HepG2 (cell line): Measurements from ENCODE around the gene WDR73. TPM values are rescaled to one million over a fixed set of nuclear protein-coding genes. Genes with fewer than 3 reads are reported as not detected.

Source experiments
- AHDC1 ChIP-seq: sonication (generic); formaldehyde crosslinking; IDR thresholded peaks from 2 replicates; pipeline ENCODE4 v1.5.1; 2020; ENCODE audit warnings: mild to moderate bottlenecking, missing genetic modification reagents, borderline replicate concordance
- CSRNP1 ChIP-seq: sonication (generic); formaldehyde crosslinking; IDR thresholded peaks from 2 replicates; pipeline ENCODE4 v1.8.1; 2023; ENCODE audit warnings: mild to moderate bottlenecking, missing genetic modification reagents
- GPN1 ChIP-seq: sonication (generic); formaldehyde crosslinking; IDR thresholded peaks from 2 replicates; pipeline ENCODE4 v1.5.1; 2020; ENCODE audit warnings: missing genetic modification reagents, borderline replicate concordance
- KLF6 ChIP-seq: IDR thresholded peaks from 2 replicates; pipeline ENCODE4 v1.8.0; 2016; ENCODE audit warnings: missing biosample characterization, missing genetic modification reagents
- MLXIP ChIP-seq: sonication (generic); formaldehyde crosslinking; IDR thresholded peaks from 2 replicates; pipeline ENCODE4 v1.9.0; 2021; ENCODE audit warnings: missing genetic modification reagents, borderline replicate concordance
- NCOA2 ChIP-seq: sonication (generic); formaldehyde crosslinking; IDR thresholded peaks from 2 replicates; pipeline ENCODE4 v1.8.0; 2022; ENCODE audit warnings: inconsistent platforms
- NFE2L1 ChIP-seq: sonication (generic); formaldehyde crosslinking; IDR thresholded peaks from 2 replicates; pipeline ENCODE4 v1.4.0; 2020; ENCODE audit warnings: missing genetic modification reagents, mild to moderate bottlenecking, borderline replicate concordance
- PATZ1 ChIP-seq: sonication (generic); formaldehyde crosslinking; IDR thresholded peaks from 2 replicates; pipeline ENCODE4 v1.4.0; 2020; ENCODE audit warnings: missing genetic modification reagents
- SRSF9 ChIP-seq: fragments of 200-400 bp; formaldehyde crosslinking; IDR thresholded peaks from 2 replicates; pipeline ENCODE4 v1.6.1; 2018; ENCODE audit warnings: borderline replicate concordance, mild to moderate bottlenecking, low read depth, low read length; ENCODE audit not compliant: insufficient read depth, poor library complexity, severe bottlenecking
- SYNCRIP ChIP-seq: fragments of 200-400 bp; formaldehyde crosslinking; IDR thresholded peaks from 2 replicates; pipeline ENCODE4 v1.6.1; 2018; ENCODE audit warnings: mild to moderate bottlenecking, low read depth, low read length; ENCODE audit not compliant: insufficient read depth
- TBL1XR1 ChIP-seq: fragments of 150-350 bp; IDR thresholded peaks from 2 replicates; pipeline ENCODE4 v1.6.1; 2014; ENCODE audit warnings: borderline replicate concordance, low read length; ENCODE audit not compliant: partially characterized antibody
- TCF7 ChIP-seq: sonication (generic); IDR thresholded peaks from 2 replicates; pipeline ENCODE4 v1.6.1; 2016; ENCODE audit warnings: antibody characterized with exemption, low read depth
- TOE1 ChIP-seq: sonication (generic); formaldehyde crosslinking; IDR thresholded peaks from 2 replicates; pipeline ENCODE4 v1.4.0; 2020; ENCODE audit warnings: mild to moderate bottlenecking, missing genetic modification reagents
- ZNF160 ChIP-seq: sonication (generic); formaldehyde crosslinking; IDR thresholded peaks from 2 replicates; pipeline ENCODE4 v1.8.0; 2022; ENCODE audit warnings: mild to moderate bottlenecking, inconsistent platforms, missing genetic modification reagents
- ZNF251 ChIP-seq: sonication (generic); formaldehyde crosslinking; IDR thresholded peaks from 2 replicates; pipeline ENCODE4 v1.9.0; 2021; ENCODE audit warnings: mild to moderate bottlenecking, missing genetic modification reagents
- ZNF557 ChIP-seq: sonication (generic); formaldehyde crosslinking; IDR thresholded peaks from 2 replicates; pipeline ENCODE4 v1.4.0; 2020; ENCODE audit warnings: missing genetic modification reagents
- ZNF850 ChIP-seq: sonication (generic); formaldehyde crosslinking; conservative IDR thresholded peaks from 2 replicates; pipeline ENCODE4 v1.9.0; 2021; ENCODE audit warnings: mild to moderate bottlenecking, missing genetic modification reagents
- polyA plus RNA-seq, 8 experiments: library from polyadenylated mRNA; depleted of rRNA in 3 of 8; stranded (reverse) in 7 of 8; unstranded in 1 of 8; fragments of >200 nt; fragmentation: Illumina TruSeq in 4 of 8; extraction: Trizol in 4 of 8; gene quantifications; 2 replicates each; pipeline versions ENCODE4 v1.2.1 to v1.2.3, GENCODE V29; 2011 to 2016; ENCODE audit warnings: low read depth in 4 of 8, missing spikeins in 1 of 8, mixed read lengths in 1 of 8; ENCODE audit not compliant: insufficient read depth in 1 of 8
- total RNA-seq, 5 experiments: library from RNA; depleted of rRNA; stranded (reverse); fragments of >200 nt; fragmentation: Illumina TruSeq; extraction: Trizol; gene quantifications; 2 replicates each; pipeline ENCODE4 v1.2.3, GENCODE V29; 2016; ENCODE audit warnings: low read depth in 1 of 5

Gene WDR73
- total and polyA plus RNA-seq, 2 of the 13 experiments (the other 11 are each of a cell fraction or from before 2014, with no cell fraction given): 20.0 to 35.5 TPM

- TF ChIP-seq CSRNP1 (CRISPR knock-in tag) (no peak), SYNCRIP (no peak), TOE1 (no peak), ZNF251 (CRISPR knock-in tag) (no peak), TBL1XR1 (no peak), KLF6 (no peak), SRSF9 (no peak), PATZ1 (CRISPR knock-in tag) (no peak), AHDC1 (CRISPR knock-in tag) (no peak), ZNF557 (CRISPR knock-in tag) (0 out of 2 replicates have a peak, but pooled peaks have one; percentile 42), NFE2L1 (CRISPR knock-in tag) (no peak), MLXIP (CRISPR knock-in tag) (no peak), TCF7 (no peak), NCOA2 (CRISPR knock-in tag) (0 out of 2 replicates have a peak, but pooled peaks have one; percentile 34), GPN1 (no peak), ZNF850 (no peak), ZNF160 (CRISPR knock-in tag) (no peak)
Observed at GRCh38 chr15:84594617-84595290, 59.3 kb downstream of the WDR73 start (continued).
